Activated CD8-positive, alpha-beta T cell treated with anti-CD3 and anti-CD28 coated beads for 36 hours (primary cell): Measurements from ENCODE around the gene MYL12B. TPM values are rescaled to one million over a fixed set of nuclear protein-coding genes. Genes with fewer than 3 reads are reported as not detected.

Experiments used
- ATAC-seq: fragments of 200-7000 bp; cut with Tn5 transposase; one replicate; pipeline ENCODE4 v1.10.0; 2021; ENCODE audit warnings: mild to moderate bottlenecking, moderate library complexity
- CTCF ChIA-PET: fragments of 350-600 bp; sonication (Branson Sonifier 250); formaldehyde crosslinking; loops from one replicate; lab custom pipeline; 2021; ENCODE audit warnings: antibody characterized with exemption; lab: Charles Lee
- POLR2A ChIA-PET: fragments of 350-600 bp; sonication (Branson Sonifier 250); formaldehyde crosslinking; loops from one replicate; lab custom pipeline; 2021; ENCODE audit warnings: antibody characterized with exemption; lab: Charles Lee
- DNase-seq: peaks from one replicate; pipeline ENCODE4 v3.0.0-alpha.2; 2020
- H3K27ac Mint-ChIP-seq: one replicate; pipeline ENCODE4 v1.8.0; 2021; ENCODE audit warnings: mild to moderate bottlenecking, mixed read lengths
- H3K27me3 Mint-ChIP-seq: one replicate; pipeline ENCODE4 v1.8.0; 2021; ENCODE audit warnings: mixed read lengths
- H3K36me3 Mint-ChIP-seq: one replicate; pipeline ENCODE4 v1.8.0; 2021; ENCODE audit warnings: low read depth, mixed read lengths
- H3K4me1 Mint-ChIP-seq: one replicate; pipeline ENCODE4 v1.8.0; 2021; ENCODE audit warnings: low read depth, mixed read lengths
- H3K4me3 Mint-ChIP-seq: one replicate; pipeline ENCODE4 v1.8.0; 2021; ENCODE audit warnings: mild to moderate bottlenecking, moderate library complexity, mixed read lengths
- H3K9me3 Mint-ChIP-seq: one replicate; pipeline ENCODE4 v1.8.0; 2021; ENCODE audit warnings: mixed read lengths
- intact Hi-C: fragments of 100-400 bp; cut with micrococcal nuclease; formaldehyde crosslinking; loops from one replicate; pipeline ENCODE4 v1.10.0; 2022
- total RNA-seq, 2 experiments: library from RNA; stranded (reverse); gene quantifications; one replicate each; pipeline ENCODE4 v1.2.3, GENCODE V29; 2021
- TF ChIP-seq, protein P1 (sequence below): fragments of 200-600 bp; IDR thresholded peaks from one replicate; pipeline ENCODE4 v1.8.0; 2022; ENCODE audit warnings: antibody characterized with exemption, mild to moderate bottlenecking

Gene MYL12B
- total RNA-seq, 2 experiments from 2014 or later: 243 to 264 TPM

DNA sequence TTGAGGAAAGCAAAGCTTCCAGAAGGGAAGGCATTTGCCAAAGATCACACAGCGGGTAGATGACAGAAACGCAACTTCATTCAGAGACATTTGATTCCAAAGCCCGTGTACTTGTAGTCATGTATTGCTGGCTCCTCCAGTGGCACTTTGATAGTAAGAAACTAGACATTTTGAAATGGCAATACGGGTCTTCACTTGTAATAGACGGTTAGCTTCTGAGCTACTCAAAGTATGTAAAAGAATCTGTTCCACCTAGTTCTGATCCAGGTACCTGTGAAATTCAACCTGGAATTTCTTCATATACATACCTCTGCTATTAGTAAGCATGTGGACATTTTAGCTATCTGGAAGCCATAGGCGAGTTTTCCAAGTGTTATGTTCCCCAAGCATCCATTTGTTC is 40.4 kb upstream of the MYL12B start:
- no peak overlapping the region for H3K4me3 Mint-ChIP-seq
- no peak for DNase-seq
- CTCF ChIA-PET: interaction anchor here (0.9 to 1.6 kb wide), 4 partner anchors 24 to 76 kb away, joined by 3 to 6 read pairs (median 4); no protein-coding TSS in a partner anchor
- ATAC-seq: no peak
- H3K4me1 Mint-ChIP-seq: no peaks in the 10 kb centered on the region
- no peaks in the 10 kb centered on the region for H3K36me3 Mint-ChIP-seq
- H3K9me3 Mint-ChIP-seq: no peaks in the 10 kb centered on the region
- H3K27ac Mint-ChIP-seq: no peak overlapping the region
- POLR2A ChIA-PET: interaction anchor here (0.9 kb wide), 1 partner anchor 9 kb away, joined by 3 read pairs; no protein-coding TSS in a partner anchor
- intact Hi-C loops: no loop called here
- H3K27me3 Mint-ChIP-seq: no peaks in the 10 kb centered on the region
- TF ChIP-seq, protein P1, sequence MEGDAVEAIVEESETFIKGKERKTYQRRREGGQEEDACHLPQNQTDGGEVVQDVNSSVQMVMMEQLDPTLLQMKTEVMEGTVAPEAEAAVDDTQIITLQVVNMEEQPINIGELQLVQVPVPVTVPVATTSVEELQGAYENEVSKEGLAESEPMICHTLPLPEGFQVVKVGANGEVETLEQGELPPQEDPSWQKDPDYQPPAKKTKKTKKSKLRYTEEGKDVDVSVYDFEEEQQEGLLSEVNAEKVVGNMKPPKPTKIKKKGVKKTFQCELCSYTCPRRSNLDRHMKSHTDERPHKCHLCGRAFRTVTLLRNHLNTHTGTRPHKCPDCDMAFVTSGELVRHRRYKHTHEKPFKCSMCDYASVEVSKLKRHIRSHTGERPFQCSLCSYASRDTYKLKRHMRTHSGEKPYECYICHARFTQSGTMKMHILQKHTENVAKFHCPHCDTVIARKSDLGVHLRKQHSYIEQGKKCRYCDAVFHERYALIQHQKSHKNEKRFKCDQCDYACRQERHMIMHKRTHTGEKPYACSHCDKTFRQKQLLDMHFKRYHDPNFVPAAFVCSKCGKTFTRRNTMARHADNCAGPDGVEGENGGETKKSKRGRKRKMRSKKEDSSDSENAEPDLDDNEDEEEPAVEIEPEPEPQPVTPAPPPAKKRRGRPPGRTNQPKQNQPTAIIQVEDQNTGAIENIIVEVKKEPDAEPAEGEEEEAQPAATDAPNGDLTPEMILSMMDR: no peak

DNA sequence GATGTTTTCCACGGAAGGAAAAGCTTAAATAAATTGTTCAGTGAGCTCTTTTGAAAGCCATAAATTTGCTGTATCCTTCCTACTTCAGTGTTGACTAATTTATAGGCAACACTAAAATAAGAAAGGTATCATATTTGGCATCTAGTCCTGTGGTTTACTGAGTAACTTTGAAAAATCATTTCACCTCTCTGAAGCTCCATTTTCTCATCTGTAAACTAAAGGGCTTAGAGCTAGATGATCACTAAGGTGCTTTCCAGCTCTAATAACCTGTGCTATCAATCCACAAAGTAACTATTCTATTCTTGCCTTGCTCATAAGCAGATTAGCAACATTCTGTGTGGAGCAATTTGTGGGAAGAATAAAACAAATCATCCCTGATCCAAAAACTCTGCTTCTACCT is 38.6 kb upstream of the MYL12B start:
- Mint-ChIP-seq H3K27ac (no peak overlapping the region), H3K4me3 (no peak overlapping the region), H3K27me3 (no peaks in the 10 kb centered on the region), H3K4me1 (no peaks in the 10 kb centered on the region), H3K36me3 (no peaks in the 10 kb centered on the region), H3K9me3 (no peaks in the 10 kb centered on the region)
- CTCF ChIA-PET: interaction anchor here (1.1 to 1.4 kb wide), 2 partner anchors 9 to 23 kb away, joined by 3 to 4 read pairs; no protein-coding TSS in a partner anchor
- intact Hi-C loops: no loop called here
- POLR2A ChIA-PET: interaction anchor here (0.6 kb wide), 1 partner anchor 508 kb away, joined by 3 read pairs; no protein-coding TSS in a partner anchor
- TF ChIP-seq, protein P1: no peak
- ATAC-seq (no peak), DNase-seq (no peak)

DNA sequence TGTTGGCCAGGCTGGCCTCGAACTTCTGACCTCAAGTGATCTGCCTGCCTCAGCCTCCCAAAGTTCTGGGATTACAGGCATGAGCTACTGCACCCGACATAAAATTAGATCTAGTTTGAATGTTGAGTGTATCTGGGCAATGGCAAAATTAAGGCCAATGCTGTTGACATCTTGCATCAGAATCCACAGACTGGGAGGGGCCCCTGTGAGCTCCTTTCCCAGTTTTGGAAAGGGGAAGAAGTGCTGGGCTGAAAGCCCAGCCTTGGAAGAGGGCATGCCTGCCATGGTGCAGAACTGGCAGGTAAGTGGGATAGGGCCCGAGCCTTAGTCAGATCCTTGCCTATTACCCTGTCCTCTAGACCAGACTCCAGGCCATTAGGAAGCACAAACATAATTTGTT is 37.7 kb upstream of the MYL12B start:
- Mint-ChIP-seq H3K9me3 (no peaks in the 10 kb centered on the region), H3K4me1 (no peaks in the 10 kb centered on the region), H3K27ac (no peak overlapping the region), H3K27me3 (no peaks in the 10 kb centered on the region), H3K36me3 (no peaks in the 10 kb centered on the region), H3K4me3 (no peak overlapping the region)
- POLR2A ChIA-PET: no interaction called here
- no peak for ATAC-seq
- intact Hi-C loops: no loop called here
- no peak for DNase-seq
- TF ChIP-seq, protein P1: no peak
- CTCF ChIA-PET: interaction anchor here (1.1 to 1.4 kb wide), 2 partner anchors 9 to 22 kb away, joined by 3 to 4 read pairs; no protein-coding TSS in a partner anchor

DNA sequence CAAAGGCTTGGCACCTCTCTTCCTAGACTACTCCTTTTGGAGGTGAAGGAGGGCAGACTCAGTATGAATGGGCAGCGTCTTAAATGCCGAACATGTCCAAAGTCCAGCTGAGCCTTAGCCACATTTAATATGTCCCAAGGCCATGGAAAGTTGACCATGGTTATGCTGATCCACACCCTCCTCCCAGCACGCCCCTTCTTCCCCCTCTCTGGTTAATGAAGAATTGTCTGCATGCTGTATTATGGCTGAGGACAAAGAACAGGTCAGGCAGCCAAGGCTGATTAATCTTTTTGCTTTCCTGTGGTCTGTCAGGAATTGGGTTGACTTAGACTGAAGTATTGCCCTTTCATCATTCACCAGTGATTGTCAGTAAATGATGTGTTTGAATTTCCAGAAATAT is 36.3 kb upstream of the MYL12B start:
- TF ChIP-seq, protein P1: no peak
- Mint-ChIP-seq H3K9me3 (no peaks in the 10 kb centered on the region), H3K4me1 (peaks cover under 1% of the 10 kb centered on the region), H3K36me3 (no peaks in the 10 kb centered on the region), H3K4me3 (no peak overlapping the region), H3K27ac (no peak overlapping the region), H3K27me3 (no peaks in the 10 kb centered on the region)
- intact Hi-C loops: no loop called here
- ATAC-seq (no peak), DNase-seq (no peak)
- POLR2A ChIA-PET: no interaction called here
- CTCF ChIA-PET: interaction anchor here (1.3 kb wide), 1 partner anchor 74 kb away, joined by 4 read pairs; no protein-coding TSS in a partner anchor

DNA sequence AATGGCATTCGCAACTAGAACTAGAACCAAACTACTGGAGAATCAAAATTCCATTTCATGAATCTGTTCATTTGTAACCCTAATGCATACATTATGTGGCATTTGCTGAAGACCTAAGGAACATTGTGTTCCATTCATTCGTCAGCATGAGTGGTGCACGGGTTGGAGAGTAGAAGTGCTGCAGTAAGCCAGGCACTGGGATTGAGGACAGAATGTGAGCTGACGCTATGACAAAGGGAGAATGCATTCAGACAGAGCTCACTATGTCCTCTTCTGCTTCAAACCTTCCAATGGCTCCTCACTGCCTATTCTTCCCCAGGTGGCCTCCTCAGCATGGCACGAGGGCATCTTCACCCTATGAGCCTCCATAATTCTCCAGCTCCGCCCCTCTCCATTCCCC is 35.9 kb upstream of the MYL12B start:
- no peaks in the 10 kb centered on the region for H3K27me3 Mint-ChIP-seq
- intact Hi-C loops: no loop called here
- TF ChIP-seq, protein P1: no peak
- CTCF ChIA-PET: interaction anchor here (1.3 kb wide), 1 partner anchor 74 kb away, joined by 4 read pairs; no protein-coding TSS in a partner anchor
- no peak overlapping the region for H3K27ac Mint-ChIP-seq
- peaks cover 2% of the 10 kb centered on the region for H3K4me1 Mint-ChIP-seq
- H3K4me3 Mint-ChIP-seq: no peak overlapping the region
- DNase-seq: no peak
- no peaks in the 10 kb centered on the region for H3K36me3 Mint-ChIP-seq
- POLR2A ChIA-PET: no interaction called here
- no peak for ATAC-seq
- no peaks in the 10 kb centered on the region for H3K9me3 Mint-ChIP-seq
